Epithelial cell of alveolus of lung (primary cell): Measurements from ENCODE around the gene KCNH4. TPM values are rescaled to one million over a fixed set of nuclear protein-coding genes. Genes with fewer than 3 reads are reported as not detected.

Experiments
- total RNA-seq: library from RNA; depleted of rRNA; stranded (reverse); fragments of >200 nt; gene quantifications from 2 replicates; pipeline ENCODE4 v1.2.1, GENCODE V29; 2015

The KCNH4 gene
- total RNA-seq = not detected in 2 replicates

GRCh38 chr17:42180922-42181850 is at the start of gene KCNH4:
Gene KCNH4, minus strand, starts transcription at chr17:42181142. Its CDS starts 197 bp downstream, at chr17:42180945.

GRCh38 chr17:42193969-42194899 is 13.3 kb upstream of the KCNH4 start, which contains the start of gene GHDC:
Gene GHDC, minus strand, starts transcription at chr17:42194494. Its CDS starts 913 bp downstream, at chr17:42193581.

GRCh38 chr17:42184713-42185620 is 4.0 kb upstream of the KCNH4 start, which contains the start of gene HCRT:
Gene HCRT, minus strand, starts transcription at chr17:42185452. Its CDS starts 87 bp downstream, at chr17:42185365.

GRCh38 chr17:42122371-42123303 is 58.3 kb downstream of the KCNH4 start, which contains the start of gene HSPB9:
Gene HSPB9, plus strand, starts transcription at chr17:42122804. Its CDS starts 47 bp downstream, at chr17:42122851.

GRCh38 chr17:42120770-42121769 is 59.9 kb downstream of the KCNH4 start, which contains the start of gene KAT2A:
Gene KAT2A, minus strand, starts transcription at chr17:42121367. Its CDS starts 63 bp downstream, at chr17:42121304.

GRCh38 chr17:42112552-42113176 is 68.3 kb downstream of the KCNH4 start, which contains the start of gene DHX58:
Gene DHX58, minus strand, starts transcription at chr17:42112714. Its CDS starts 822 bp downstream, at chr17:42111892.

Other genes starting within 250 kb of the KCNH4 start
- 58.9 and 69.8 TPM in 2 replicates for gene CNP, start 214.3 kb downstream of the KCNH4 start, total RNA-seq
- 52.6 and 63.4 TPM in 2 replicates for gene DNAJC7, start 163.7 kb downstream of the KCNH4 start, total RNA-seq
- 45.0 and 47.1 TPM in 2 replicates for gene NKIRAS2, start 161.1 kb downstream of the KCNH4 start, total RNA-seq
- gene C17orf113, start 130.5 kb downstream of the KCNH4 start, total RNA-seq = 0.13 and 2.1 TPM in 2 replicates
- gene ZNF385C, start 82.7 kb downstream of the KCNH4 start, total RNA-seq = not detected in 2 replicates
- 8.3 and 9.7 TPM in 2 replicates for gene DHX58, start 68.4 kb downstream of the KCNH4 start, total RNA-seq
- gene KAT2A, start 59.8 kb downstream of the KCNH4 start, total RNA-seq = 6.6 and 17.8 TPM in 2 replicates
- not detected in 2 replicates for gene HSPB9, start 58.3 kb downstream of the KCNH4 start, total RNA-seq
- 113 and 126 TPM in 2 replicates for gene RAB5C, start 26.2 kb downstream of the KCNH4 start, total RNA-seq
- not detected in 2 replicates for gene HCRT, start 4.3 kb upstream of the KCNH4 start, total RNA-seq
- gene GHDC, start 13.4 kb upstream of the KCNH4 start, total RNA-seq = 20.0 and 32.6 TPM in 2 replicates
- gene STAT5B, start 95.2 kb upstream of the KCNH4 start, total RNA-seq = 19.9 and 26.3 TPM in 2 replicates
- gene STAT5A, start 107.4 kb upstream of the KCNH4 start, total RNA-seq = 12.8 and 18.5 TPM in 2 replicates
- 55.2 and 107 TPM in 2 replicates for gene STAT3, start 207.3 kb upstream of the KCNH4 start, total RNA-seq
- 235 and 444 TPM in 2 replicates for gene CAVIN1, start 242.1 kb upstream of the KCNH4 start, total RNA-seq